ENCODE measurements around the gene SHB. TPM values are rescaled to one million over a fixed set of nuclear protein-coding genes. Genes with fewer than 3 reads are reported as not detected.

SHB gene
- total and polyA plus RNA-seq, 2 donors (not counting 1 experiment from before 2014, with no cell fraction given): 9.9 to 13.9 TPM

DNA sequence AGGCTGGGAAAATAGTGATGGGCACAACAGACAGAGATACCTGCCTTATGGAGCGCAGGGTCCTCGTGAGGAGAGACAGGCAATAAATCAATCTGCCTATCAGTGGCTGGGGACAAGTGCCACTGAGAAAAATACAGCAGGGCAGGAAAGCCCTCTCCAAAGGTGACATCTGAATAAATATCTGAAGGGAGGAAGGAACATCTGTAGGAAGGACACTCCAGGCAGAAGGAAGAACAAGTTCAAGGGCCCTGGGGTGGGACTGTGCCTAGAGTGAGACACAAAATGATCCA is 111.4 kb downstream of the SHB start:
- Histone ChIP-seq H4K20me1 (ENCODE audit: control insufficient read depth, extremely low read depth, insufficient read depth, low read length) (no peaks in the 10 kb centered on the region), H3K79me2 (ENCODE audit: control insufficient read depth, insufficient read depth, low read length) (peaks cover 11% of the 10 kb centered on the region), H3K4me1 (ENCODE audit: control insufficient read depth, extremely low read depth, insufficient read depth, low read length) (peaks cover 19% of the 10 kb centered on the region), H2AFZ (ENCODE audit: low read length) (no peak overlapping the region), H3K27me3 (ENCODE audit: control insufficient read depth, insufficient read depth, low read length) (no peaks in the 10 kb centered on the region), H3K4me3 (replicated peaks in 1 of 4; ENCODE audit: control extremely low read depth in 1 of 4, insufficient read depth in 1 of 4, low read depth in 3 of 4, low read length in 4 of 4) (no peak overlapping the region), H3K36me3 (ENCODE audit: control insufficient read depth, insufficient read depth, low read length) (peaks cover 3% of the 10 kb centered on the region), H3K9ac (ENCODE audit: insufficient read depth, low read length) (no peak overlapping the region), H3K27ac (ENCODE audit: insufficient read depth, low read length) (no peak overlapping the region), H3K9me3 (ENCODE audit: control insufficient read depth, insufficient read depth, low read depth, low read length) (no peaks in the 10 kb centered on the region), H3K4me2 (ENCODE audit: extremely low read depth, insufficient read depth, low read length) (no peak overlapping the region)
- no peak for DNase-seq (ENCODE audit: low read depth in 2 of 2)
- TF ChIP-seq, protein P1, sequence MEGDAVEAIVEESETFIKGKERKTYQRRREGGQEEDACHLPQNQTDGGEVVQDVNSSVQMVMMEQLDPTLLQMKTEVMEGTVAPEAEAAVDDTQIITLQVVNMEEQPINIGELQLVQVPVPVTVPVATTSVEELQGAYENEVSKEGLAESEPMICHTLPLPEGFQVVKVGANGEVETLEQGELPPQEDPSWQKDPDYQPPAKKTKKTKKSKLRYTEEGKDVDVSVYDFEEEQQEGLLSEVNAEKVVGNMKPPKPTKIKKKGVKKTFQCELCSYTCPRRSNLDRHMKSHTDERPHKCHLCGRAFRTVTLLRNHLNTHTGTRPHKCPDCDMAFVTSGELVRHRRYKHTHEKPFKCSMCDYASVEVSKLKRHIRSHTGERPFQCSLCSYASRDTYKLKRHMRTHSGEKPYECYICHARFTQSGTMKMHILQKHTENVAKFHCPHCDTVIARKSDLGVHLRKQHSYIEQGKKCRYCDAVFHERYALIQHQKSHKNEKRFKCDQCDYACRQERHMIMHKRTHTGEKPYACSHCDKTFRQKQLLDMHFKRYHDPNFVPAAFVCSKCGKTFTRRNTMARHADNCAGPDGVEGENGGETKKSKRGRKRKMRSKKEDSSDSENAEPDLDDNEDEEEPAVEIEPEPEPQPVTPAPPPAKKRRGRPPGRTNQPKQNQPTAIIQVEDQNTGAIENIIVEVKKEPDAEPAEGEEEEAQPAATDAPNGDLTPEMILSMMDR (conservative IDR thresholded peaks at IDR 0.05 in 1 of 2, IDR thresholded peaks at IDR 0.05 in 1 of 2; ENCODE audit: low read depth in 1 of 2, low read length in 2 of 2): no peak
- TF ChIP-seq EZH2 (IDR thresholded peaks at IDR 0.05; ENCODE audit: low read length, missing control alignments): no peak

DNA sequence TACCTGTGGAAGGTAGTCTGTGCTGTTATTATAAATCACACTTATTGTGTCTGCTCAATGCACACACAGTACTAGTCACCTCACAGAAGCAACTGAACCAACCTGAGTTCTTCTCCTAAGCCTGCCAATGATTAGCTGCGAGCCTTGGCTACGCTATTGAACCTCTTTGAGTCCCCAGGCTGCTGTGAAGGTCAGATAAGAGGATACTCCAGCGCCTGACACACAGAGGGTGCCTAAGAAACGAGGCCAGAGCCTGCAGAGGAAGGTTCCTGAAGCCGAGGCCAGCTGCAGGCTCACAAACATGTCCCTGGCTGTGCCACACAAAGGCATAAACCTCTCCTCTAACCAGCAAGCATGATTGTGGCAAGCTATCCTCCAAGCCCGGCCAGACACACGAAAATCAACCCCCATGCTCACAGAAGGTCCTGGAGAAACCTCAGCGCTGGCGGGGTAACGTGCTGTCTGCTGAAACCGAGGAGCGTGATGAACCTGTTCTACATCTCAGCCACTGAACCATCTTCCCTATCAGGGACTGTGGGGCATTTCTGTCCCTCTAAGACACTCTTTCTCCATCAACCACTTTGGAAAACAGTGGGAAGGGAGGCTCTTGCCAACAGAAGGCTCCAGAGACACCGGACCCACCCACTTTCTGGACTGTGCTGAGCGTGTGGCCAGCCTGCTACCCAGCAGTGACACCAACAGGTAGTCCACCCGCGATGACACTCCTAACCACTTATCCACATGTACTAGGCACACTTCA is 111.9 kb downstream of the SHB start:
- H3K4me3 ChIP-seq (replicated peaks in 1 of 4; ENCODE audit: control extremely low read depth in 1 of 4, insufficient read depth in 1 of 4, low read depth in 3 of 4, low read length in 4 of 4): no peak overlapping the region
- peaks cover 3% of the 10 kb centered on the region for H3K36me3 ChIP-seq (ENCODE audit: control insufficient read depth, insufficient read depth, low read length)
- no peak for TF ChIP-seq EZH2 (IDR thresholded peaks at IDR 0.05; ENCODE audit: low read length, missing control alignments)
- TF ChIP-seq, protein P1 (conservative IDR thresholded peaks at IDR 0.05 in 1 of 2, IDR thresholded peaks at IDR 0.05 in 1 of 2; ENCODE audit: low read depth in 1 of 2, low read length in 2 of 2): no peak
- DNase-seq (ENCODE audit: low read depth in 2 of 2): no peak
- peaks cover 11% of the 10 kb centered on the region for H3K79me2 ChIP-seq (ENCODE audit: control insufficient read depth, insufficient read depth, low read length)
- H3K9me3 ChIP-seq (ENCODE audit: control insufficient read depth, insufficient read depth, low read depth, low read length): no peaks in the 10 kb centered on the region
- peaks cover 19% of the 10 kb centered on the region for H3K4me1 ChIP-seq (ENCODE audit: control insufficient read depth, extremely low read depth, insufficient read depth, low read length)
- H3K27ac ChIP-seq (ENCODE audit: insufficient read depth, low read length): no peak overlapping the region
- no peak overlapping the region for H3K9ac ChIP-seq (ENCODE audit: insufficient read depth, low read length)
- H2AFZ ChIP-seq (ENCODE audit: low read length): no peak overlapping the region
- H4K20me1 ChIP-seq (ENCODE audit: control insufficient read depth, extremely low read depth, insufficient read depth, low read length): no peaks in the 10 kb centered on the region
- H3K4me2 ChIP-seq (ENCODE audit: extremely low read depth, insufficient read depth, low read length): no peak overlapping the region
- H3K27me3 ChIP-seq (ENCODE audit: control insufficient read depth, insufficient read depth, low read length): no peaks in the 10 kb centered on the region

DNA sequence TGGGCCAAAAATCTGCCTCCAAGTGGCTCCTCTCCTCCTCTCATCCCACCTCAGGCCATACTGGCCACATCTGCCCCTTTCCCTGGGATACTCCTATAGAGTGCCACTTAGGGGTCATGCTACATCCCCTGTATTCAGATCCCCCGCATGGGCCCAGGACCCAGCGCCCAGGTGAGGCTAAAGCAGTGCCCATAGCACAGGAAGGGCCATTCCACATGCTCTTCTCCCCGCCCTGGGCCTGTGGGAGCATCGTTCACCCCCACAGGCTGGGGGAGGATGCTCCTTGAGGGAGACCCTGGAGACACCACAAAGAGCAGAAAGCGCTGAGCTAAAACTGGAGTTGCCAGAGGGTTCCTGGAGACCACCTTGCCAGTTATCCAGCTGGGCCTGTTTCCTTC is 112.6 kb downstream of the SHB start:
- Histone ChIP-seq H4K20me1 (ENCODE audit: control insufficient read depth, extremely low read depth, insufficient read depth, low read length) (no peaks in the 10 kb centered on the region), H3K79me2 (ENCODE audit: control insufficient read depth, insufficient read depth, low read length) (peaks cover 11% of the 10 kb centered on the region), H3K4me1 (ENCODE audit: control insufficient read depth, extremely low read depth, insufficient read depth, low read length) (peaks cover 19% of the 10 kb centered on the region), H3K36me3 (ENCODE audit: control insufficient read depth, insufficient read depth, low read length) (peaks cover 3% of the 10 kb centered on the region), H3K4me3 (replicated peaks in 1 of 4; ENCODE audit: control extremely low read depth in 1 of 4, insufficient read depth in 1 of 4, low read depth in 3 of 4, low read length in 4 of 4) (no peak overlapping the region), H2AFZ (ENCODE audit: low read length) (no peak overlapping the region), H3K4me2 (ENCODE audit: extremely low read depth, insufficient read depth, low read length) (no peak overlapping the region), H3K27me3 (ENCODE audit: control insufficient read depth, insufficient read depth, low read length) (no peaks in the 10 kb centered on the region), H3K9me3 (ENCODE audit: control insufficient read depth, insufficient read depth, low read depth, low read length) (no peaks in the 10 kb centered on the region), H3K27ac (ENCODE audit: insufficient read depth, low read length) (no peak overlapping the region), H3K9ac (ENCODE audit: insufficient read depth, low read length) (no peak overlapping the region)
- TF ChIP-seq, protein P1 (conservative IDR thresholded peaks at IDR 0.05 in 1 of 2, IDR thresholded peaks at IDR 0.05 in 1 of 2; ENCODE audit: low read depth in 1 of 2, low read length in 2 of 2): no peak
- TF ChIP-seq EZH2 (IDR thresholded peaks at IDR 0.05; ENCODE audit: low read length, missing control alignments): no peak
- no peak for DNase-seq (ENCODE audit: low read depth in 2 of 2)
